ENCODE results near the gene NCOR1. TPM values are rescaled to one million over a fixed set of nuclear protein-coding genes. Genes with fewer than 3 reads are reported as not detected.

NCOR1 gene
- total and polyA plus RNA-seq, 2 donors: 51.5 to 62.2 TPM

DNA sequence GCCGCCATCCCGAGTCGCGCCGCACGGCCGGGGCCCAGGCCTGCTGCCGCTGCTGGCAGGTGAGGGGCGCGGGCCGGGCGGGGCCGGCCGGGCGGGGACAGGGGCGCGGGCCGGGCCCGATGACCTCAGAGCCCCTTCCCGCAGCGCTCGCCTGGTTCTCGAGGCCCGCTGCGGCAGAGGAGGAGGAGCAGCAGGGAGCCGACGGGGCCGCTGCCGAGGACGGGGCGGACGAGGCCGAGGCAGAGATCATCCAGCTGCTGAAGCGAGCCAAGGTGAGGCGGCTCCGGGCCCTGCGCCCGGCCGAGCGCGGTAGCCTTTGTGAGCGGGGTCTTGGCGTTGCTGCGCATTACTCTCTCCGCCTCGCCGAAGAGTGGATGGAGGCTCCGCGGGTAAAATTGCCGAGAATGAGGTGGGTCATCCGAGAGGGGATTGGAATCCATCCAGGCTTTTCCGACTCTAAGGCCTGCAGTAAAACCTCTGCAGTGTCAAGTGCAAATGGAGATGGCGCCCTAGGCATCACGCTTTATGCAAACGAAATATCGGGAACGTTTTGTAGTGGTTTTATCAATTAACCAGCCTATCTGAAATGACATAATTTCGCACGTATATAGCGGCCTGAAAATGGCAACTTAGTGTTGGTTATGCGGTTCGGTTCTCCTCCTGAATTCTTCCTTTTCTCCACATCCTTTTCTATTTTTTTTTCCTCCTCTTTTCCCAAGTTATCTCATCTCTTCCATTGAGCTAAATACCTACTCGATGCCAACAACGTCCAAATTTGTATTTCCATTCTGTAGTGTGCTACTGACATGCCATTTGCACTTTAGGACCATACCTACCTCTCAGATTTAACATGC is 215.1 kb downstream of the NCOR1 start:
- peaks cover 15 to 16% of the 10 kb centered on the region in 2 donors for H3K4me1 ChIP-seq (ENCODE audit: control insufficient read depth in 2 of 2, insufficient read depth in 2 of 2, low read length in 2 of 2)
- 2% methylated on average over 64 of the region's 64 CpGs for WGBS
- H3K36me3 ChIP-seq (ENCODE audit: control insufficient read depth in 2 of 2, insufficient read depth in 2 of 2, low read length in 1 of 2): peaks cover 22 to 31% of the 10 kb centered on the region in 2 donors
- DNase-seq (ENCODE audit: low read depth in 6 of 9, low spot score in 9 of 9): peak in 3 of 9 donors; percentile 19 to 59 (median 24)
- H3K27me3 ChIP-seq (ENCODE audit: control insufficient read depth in 2 of 2, insufficient read depth in 1 of 2, low read length in 1 of 2): no peaks in the 10 kb centered on the region
- peak overlapping the region; percentile 71 to 98 for H3K27ac ChIP-seq (ENCODE audit: low read depth in 1 of 2, low read length in 1 of 2)
- peak overlapping the region; percentile 69 to 75 for H3K4me3 ChIP-seq (ENCODE audit: low read length in 2 of 2)
- no peaks in the 10 kb centered on the region for H3K9me3 ChIP-seq (ENCODE audit: control insufficient read depth in 2 of 2, insufficient read depth in 1 of 2, low read length in 1 of 2)

DNA sequence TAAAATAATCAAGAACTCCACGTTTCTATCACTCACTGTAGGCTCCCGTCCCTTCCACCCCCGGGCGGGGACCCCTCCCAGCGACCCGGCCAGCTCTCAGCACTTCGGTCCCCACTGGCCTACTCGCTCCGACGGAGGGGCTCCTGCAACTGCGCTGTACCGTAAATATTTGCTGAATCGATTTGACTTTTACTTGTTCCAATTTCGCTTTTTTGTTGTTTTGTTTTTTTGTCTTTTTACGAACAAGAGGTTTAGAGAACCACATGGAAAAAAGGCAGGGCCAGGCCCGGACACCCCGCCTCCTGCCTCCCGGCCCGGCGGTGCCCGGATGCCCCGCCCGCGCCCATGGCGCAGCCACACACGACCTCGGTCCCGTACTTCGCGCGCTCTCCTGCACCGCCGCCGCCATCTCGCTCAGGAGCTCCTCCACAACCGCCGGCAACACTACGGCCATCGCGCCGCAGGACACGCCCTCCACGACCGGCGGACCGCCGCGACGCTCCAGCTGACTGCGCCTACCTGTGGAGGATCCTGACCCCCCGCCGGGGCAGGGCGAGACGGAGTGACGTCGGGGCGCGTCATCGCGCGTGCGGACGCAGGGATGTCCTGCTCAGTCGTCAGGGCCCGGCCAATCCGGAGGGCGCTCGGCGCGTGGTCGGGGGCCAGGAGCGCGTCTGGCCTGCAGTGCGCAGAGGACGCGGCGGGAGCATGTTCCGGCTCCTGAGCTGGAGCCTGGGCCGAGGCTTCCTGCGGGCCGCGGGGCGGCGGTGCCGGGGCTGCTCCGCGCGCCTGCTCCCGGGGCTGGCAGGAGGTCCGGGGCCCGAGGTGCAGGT is 216.0 kb downstream of the NCOR1 start, which contains the start of the genes TTC19 and ZSWIM7:
Gene TTC19, plus strand, starts transcription at position 684 of the 833 bp plus-strand sequence. Its CDS starts 25 bp downstream, at position 709.
Gene ZSWIM7, minus strand, starts transcription at position 564 of the 833 bp plus-strand sequence. Its CDS starts 110 bp downstream, at position 454.
- Histone ChIP-seq H3K4me3 (ENCODE audit: low read length in 2 of 2) (peak within 1 kb of the TSS; percentile 69 to 75), H3K36me3 (ENCODE audit: control insufficient read depth in 2 of 2, insufficient read depth in 2 of 2, low read length in 1 of 2) (peaks cover 15 to 22% of the 10 kb centered on the region in 2 donors), H3K27ac (ENCODE audit: low read depth in 1 of 2, low read length in 1 of 2) (peak within 1 kb of the TSS; percentile 91 to 98), H3K9me3 (ENCODE audit: control insufficient read depth in 2 of 2, insufficient read depth in 1 of 2, low read length in 1 of 2) (no peaks in the 10 kb centered on the region), H3K4me1 (ENCODE audit: control insufficient read depth in 2 of 2, insufficient read depth in 2 of 2, low read length in 2 of 2) (peaks cover 15 to 16% of the 10 kb centered on the region in 2 donors), H3K27me3 (ENCODE audit: control insufficient read depth in 2 of 2, insufficient read depth in 1 of 2, low read length in 1 of 2) (no peaks in the 10 kb centered on the region)
- DNase-seq (ENCODE audit: low read depth in 6 of 9, low spot score in 9 of 9): peak; percentile 65 to 91 (median 81)
- WGBS: under 1% methylated on average over 91 of the region's 91 CpGs

DNA sequence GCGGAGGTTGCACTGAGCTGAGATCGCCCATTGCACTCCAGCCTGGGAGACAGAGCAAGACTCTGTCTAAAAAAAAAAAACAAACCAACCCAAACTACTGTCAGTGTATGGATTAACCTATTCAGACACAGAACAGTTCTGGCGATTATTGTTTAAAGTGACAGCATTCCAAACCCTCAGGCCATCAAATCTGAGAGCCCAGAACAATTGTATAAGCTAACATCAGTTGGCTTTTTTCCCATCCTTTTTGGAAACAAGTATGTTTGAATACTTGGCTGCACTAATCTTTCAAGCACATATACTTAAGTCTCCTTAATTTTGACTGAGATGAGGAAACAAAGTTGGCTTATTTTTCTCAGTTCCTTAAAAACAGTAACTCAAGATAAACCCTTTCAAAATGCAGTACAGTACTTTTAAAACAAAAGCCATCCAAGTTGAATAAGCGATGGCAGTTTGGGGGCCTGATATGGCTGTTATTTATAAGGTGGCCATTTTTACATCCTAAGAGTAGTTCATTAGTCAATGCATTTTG is 217.2 kb downstream of the NCOR1 start:
- Histone ChIP-seq H3K4me3 (ENCODE audit: low read length in 2 of 2) (no peak overlapping the region), H3K27me3 (ENCODE audit: control insufficient read depth in 2 of 2, insufficient read depth in 1 of 2, low read length in 1 of 2) (no peaks in the 10 kb centered on the region), H3K9me3 (ENCODE audit: control insufficient read depth in 2 of 2, insufficient read depth in 1 of 2, low read length in 1 of 2) (no peaks in the 10 kb centered on the region), H3K4me1 (ENCODE audit: control insufficient read depth in 2 of 2, insufficient read depth in 2 of 2, low read length in 2 of 2) (peaks cover 15 to 16% of the 10 kb centered on the region in 2 donors), H3K36me3 (ENCODE audit: control insufficient read depth in 2 of 2, insufficient read depth in 2 of 2, low read length in 1 of 2) (peaks cover 6 to 15% of the 10 kb centered on the region in 2 donors), H3K27ac (ENCODE audit: low read depth in 1 of 2, low read length in 1 of 2) (no peak overlapping the region)
- WGBS: 95% methylated on average over 4 of the region's 4 CpGs
- no peak for DNase-seq (ENCODE audit: low read depth in 6 of 9, low spot score in 9 of 9)

DNA sequence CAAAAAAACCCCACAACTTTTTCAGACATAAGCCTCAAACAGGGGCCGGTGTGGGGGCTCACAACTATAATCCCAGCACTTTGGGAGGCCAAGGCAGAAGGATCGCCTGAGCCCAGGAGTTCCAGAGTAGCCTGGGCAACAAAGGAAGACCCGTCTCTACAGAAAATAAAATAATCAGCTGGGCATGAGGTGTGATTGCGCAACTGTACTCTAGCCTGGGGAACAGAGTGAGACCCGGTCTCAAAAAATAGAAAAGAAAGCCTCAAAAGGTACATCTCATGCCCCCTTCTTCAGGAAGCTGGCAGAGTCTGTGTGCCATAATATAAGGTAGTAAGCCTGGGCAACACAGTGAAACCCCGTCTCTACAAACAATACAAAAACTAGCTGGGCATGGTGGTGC is 219.0 kb downstream of the NCOR1 start:
- Histone ChIP-seq H3K4me1 (ENCODE audit: control insufficient read depth in 2 of 2, insufficient read depth in 2 of 2, low read length in 2 of 2) (peaks cover 15 to 16% of the 10 kb centered on the region in 2 donors), H3K27me3 (ENCODE audit: control insufficient read depth in 2 of 2, insufficient read depth in 1 of 2, low read length in 1 of 2) (no peaks in the 10 kb centered on the region), H3K27ac (ENCODE audit: low read depth in 1 of 2, low read length in 1 of 2) (no peak overlapping the region), H3K36me3 (ENCODE audit: control insufficient read depth in 2 of 2, insufficient read depth in 2 of 2, low read length in 1 of 2) (peaks cover under 1 to 3% of the 10 kb centered on the region in 2 donors), H3K9me3 (ENCODE audit: control insufficient read depth in 2 of 2, insufficient read depth in 1 of 2, low read length in 1 of 2) (no peaks in the 10 kb centered on the region), H3K4me3 (ENCODE audit: low read length in 2 of 2) (no peak overlapping the region)
- 89% methylated on average over 6 of the region's 6 CpGs for WGBS
- DNase-seq (ENCODE audit: low read depth in 6 of 9, low spot score in 9 of 9): no peak

DNA sequence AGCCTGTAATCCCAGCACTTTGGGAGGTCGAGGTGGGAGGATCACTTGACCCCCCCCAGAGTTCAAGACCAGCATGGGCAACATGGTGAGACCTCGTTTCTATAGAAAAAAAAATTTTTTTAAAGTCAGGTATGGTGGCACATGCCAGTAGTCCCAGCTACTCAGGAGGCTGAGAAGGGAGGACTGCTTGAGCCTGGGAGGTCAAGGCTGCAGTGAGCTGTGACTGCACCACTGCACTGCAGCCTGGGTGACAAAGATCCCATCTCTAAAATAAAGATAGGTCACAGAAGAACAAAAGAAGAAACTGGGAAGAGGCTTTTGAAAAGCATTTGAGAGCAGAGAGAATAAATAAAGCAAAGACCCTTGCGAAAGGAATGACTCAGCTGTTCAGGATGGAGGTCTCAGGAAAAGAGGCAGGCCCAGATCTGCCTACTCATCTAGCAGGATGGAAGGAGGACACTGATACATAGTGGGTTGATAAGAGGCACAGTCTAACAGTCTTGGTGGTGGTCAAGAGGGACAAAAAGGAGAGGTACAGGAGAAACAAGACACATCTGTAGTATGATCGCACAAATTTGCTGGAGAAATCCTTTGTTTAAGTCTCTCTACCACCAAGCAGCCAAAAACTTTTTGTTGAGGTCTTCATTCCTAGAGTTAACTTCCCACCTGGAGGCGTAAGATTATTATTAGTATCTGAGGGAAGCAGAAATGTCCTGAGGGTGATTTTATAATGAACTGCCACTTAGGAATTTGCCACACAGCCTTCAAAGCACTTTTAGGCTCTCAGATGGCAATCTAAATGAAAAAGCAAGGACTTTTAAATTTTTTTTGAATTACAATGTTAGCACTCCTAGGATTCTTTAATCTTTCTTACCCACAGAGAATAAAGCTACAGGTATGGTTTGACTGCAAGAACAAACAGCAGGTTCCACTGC is 233.4 kb downstream of the NCOR1 start:
- Histone ChIP-seq H3K4me3 (ENCODE audit: low read length in 2 of 2) (no peak overlapping the region), H3K27ac (ENCODE audit: low read depth in 1 of 2, low read length in 1 of 2) (no peak overlapping the region), H3K4me1 (ENCODE audit: control insufficient read depth in 2 of 2, insufficient read depth in 2 of 2, low read length in 2 of 2) (no peaks in the 10 kb centered on the region), H3K27me3 (ENCODE audit: control insufficient read depth in 2 of 2, insufficient read depth in 1 of 2, low read length in 1 of 2) (no peaks in the 10 kb centered on the region), H3K36me3 (ENCODE audit: control insufficient read depth in 2 of 2, insufficient read depth in 2 of 2, low read length in 1 of 2) (peaks cover 20 to 22% of the 10 kb centered on the region in 2 donors), H3K9me3 (ENCODE audit: control insufficient read depth in 2 of 2, insufficient read depth in 1 of 2, low read length in 1 of 2) (no peaks in the 10 kb centered on the region)
- DNase-seq (ENCODE audit: low read depth in 6 of 9, low spot score in 9 of 9): no peak
- 92% methylated on average over 5 of the region's 5 CpGs for WGBS

DNA sequence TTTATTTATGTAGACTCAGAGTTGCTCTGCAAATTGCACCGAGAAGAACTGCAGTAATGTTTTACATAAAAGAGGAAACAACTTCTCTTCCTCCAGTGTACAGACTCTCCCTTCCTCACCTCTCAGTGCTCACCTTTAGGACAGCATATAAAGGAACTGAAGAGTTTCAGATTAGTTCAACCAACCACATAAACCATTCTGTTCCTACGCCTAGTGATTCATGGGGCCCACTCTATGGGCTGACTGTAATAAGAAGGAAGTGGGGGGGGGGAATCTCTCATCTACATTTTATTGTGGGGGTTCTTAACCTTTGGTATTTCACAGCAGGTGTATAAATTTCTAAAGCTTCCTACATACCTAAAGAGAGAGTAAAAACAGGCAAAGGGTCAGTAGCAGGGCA is 234.1 kb downstream of the NCOR1 start:
- Histone ChIP-seq H3K4me3 (ENCODE audit: low read length in 2 of 2) (no peak overlapping the region), H3K36me3 (ENCODE audit: control insufficient read depth in 2 of 2, insufficient read depth in 2 of 2, low read length in 1 of 2) (peaks cover 24 to 27% of the 10 kb centered on the region in 2 donors), H3K27ac (ENCODE audit: low read depth in 1 of 2, low read length in 1 of 2) (no peak overlapping the region), H3K27me3 (ENCODE audit: control insufficient read depth in 2 of 2, insufficient read depth in 1 of 2, low read length in 1 of 2) (no peaks in the 10 kb centered on the region), H3K4me1 (ENCODE audit: control insufficient read depth in 2 of 2, insufficient read depth in 2 of 2, low read length in 2 of 2) (no peaks in the 10 kb centered on the region), H3K9me3 (ENCODE audit: control insufficient read depth in 2 of 2, insufficient read depth in 1 of 2, low read length in 1 of 2) (no peaks in the 10 kb centered on the region)
- DNase-seq (ENCODE audit: low read depth in 6 of 9, low spot score in 9 of 9): peak in 1 of 9 donors; percentile 12
- WGBS: 58% methylated on average over 2 of the region's 2 CpGs
